Gastrocnemius medialis (tissue), 4 donors: Measurements from ENCODE around the gene DCBLD2. TPM values are rescaled to one million over a fixed set of nuclear protein-coding genes. Genes with fewer than 3 reads are reported as not detected.

ENCODE experiments used
- ATAC-seq, 2 donors: fragments of 150-250 bp; one replicate each; pipeline ENCODE4 v1.9.1; 2016
- DNase-seq, 2 donors: peaks; one replicate each; pipeline ENCODE4 v3.0.0-alpha.2; 2019
- H3K27ac ChIP-seq, 4 donors: fragments of 200-600 bp; sonication (generic); 1 replicate in 1 of 4; 2 replicates in 3 of 4; pipeline ENCODE4 v1.5.1; 2016 to 2018; ENCODE audit warnings: mild to moderate bottlenecking in 2 of 4, moderate library complexity in 1 of 4
- H3K27me3 ChIP-seq, 3 donors: fragments of 200-600 bp; sonication (generic) in 2 of 3; 1 replicate in 1 of 3; 2 replicates in 2 of 3; pipeline versions ENCODE4 v1.5.1 to v1.6.0; 2016 to 2019; ENCODE audit warnings: mild to moderate bottlenecking in 1 of 3, moderate library complexity in 1 of 3
- H3K36me3 ChIP-seq, 2 donors: fragments of 200-600 bp; sonication (generic) in 1 of 2; one replicate each; pipeline ENCODE4 v1.5.1; 2017 to 2018
- H3K4me1 ChIP-seq, 2 donors: fragments of 200-600 bp; sonication (generic) in 1 of 2; one replicate each; pipeline ENCODE4 v1.5.1; 2016 to 2017; ENCODE audit warnings: mild to moderate bottlenecking in 2 of 2
- H3K4me3 ChIP-seq, 4 donors: fragments of 200-600 bp; sonication (generic) in 3 of 4; 1 replicate in 1 of 4; 2 replicates in 3 of 4; pipeline ENCODE4 v1.5.1; 2016 to 2019; ENCODE audit warnings: mild to moderate bottlenecking in 2 of 4
- H3K9me3 ChIP-seq, 3 donors: fragments of 200-600 bp; sonication (generic) in 2 of 3; 1 replicate in 1 of 3; 2 replicates in 2 of 3; pipeline ENCODE4 v1.5.1; 2016 to 2019
- CTCF ChIP-seq, 5 experiments: fragments of 450-650 bp in 3 of 5; fragments of 200-600 bp in 2 of 5; sonication (generic) in 2 of 5; IDR thresholded peaks in 4 of 5; conservative IDR thresholded peaks in 1 of 5; 1 replicate in 4 of 5; 2 replicates in 1 of 5; pipeline ENCODE4 v1.5.1; 2016 to 2019; ENCODE audit warnings: antibody characterized with exemption in 5 of 5, mild to moderate bottlenecking in 3 of 5, moderate library complexity in 3 of 5
- POLR2A ChIP-seq, 2 donors: fragments of 450-650 bp; IDR thresholded peaks; one replicate each; pipeline ENCODE4 v1.6.1; 2017; ENCODE audit warnings: antibody characterized with exemption in 2 of 2, mild to moderate bottlenecking in 2 of 2, moderate library complexity in 2 of 2
- in situ Hi-C, 4 donors: fragments of 200-750 bp; cut with MboI; loops; one replicate each; pipeline versions ENCODE4 v1.15.0 to v1.8.0; 2017; ENCODE audit warnings: low sequenced_read_pairs in 4 of 4
- intact Hi-C: fragments of 100-400 bp; cut with DNase I; formaldehyde crosslinking; loops from one replicate; pipeline ENCODE4 v1.15.1; 2023; ENCODE audit warnings: low total_unique reads
- total RNA-seq, 4 donors: library from RNA; depleted of rRNA; stranded (reverse); fragments of >200 nt; gene quantifications; one replicate each; pipeline versions ENCODE4 v1.1.0 to v1.2.3, GENCODE V29; 2016

DCBLD2 gene
- total RNA-seq, 4 donors from 2014 or later = 5.6 to 9.0 (median 6.7) TPM

DNA sequence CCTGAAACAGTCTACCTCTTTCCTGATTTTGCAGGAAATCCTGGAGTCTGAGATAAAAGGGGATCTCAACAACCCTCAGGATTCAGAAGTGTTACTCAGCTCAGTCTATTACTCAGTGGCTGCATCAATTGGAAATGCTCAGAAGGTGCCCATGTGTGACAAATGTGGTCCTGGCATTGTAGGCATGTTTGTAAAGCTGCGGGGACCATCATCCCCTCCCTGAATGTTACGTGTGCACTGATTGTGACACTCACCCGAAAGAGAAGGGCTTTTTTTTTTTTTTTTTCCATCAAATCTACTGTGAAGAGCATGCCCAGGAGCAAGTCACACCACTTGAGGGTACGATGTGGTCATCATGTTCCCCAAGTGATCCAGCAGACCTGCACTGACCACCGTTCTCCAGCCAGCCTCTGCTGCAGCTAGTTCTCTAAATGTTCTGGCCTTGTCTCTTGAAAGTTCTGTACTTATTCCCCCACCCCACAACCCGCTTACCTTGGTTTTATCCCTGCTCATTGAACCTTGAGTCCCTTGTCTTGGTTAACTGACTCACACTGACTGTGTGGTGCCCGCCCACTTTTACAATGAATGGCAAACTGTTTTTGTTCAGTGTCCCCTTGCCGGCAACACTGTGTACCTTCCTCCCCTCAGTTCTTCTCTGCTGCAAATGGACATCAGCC is 118.5 kb downstream of the DCBLD2 start:
- Histone ChIP-seq H3K4me1 (peaks cover 23 to 44% of the 10 kb centered on the region in 2 donors), H3K9me3 (no peaks in the 10 kb centered on the region), H3K27ac (no peak overlapping the region), H3K4me3 (no peak overlapping the region), H3K27me3 (no peaks in the 10 kb centered on the region), H3K36me3 (no peaks in the 10 kb centered on the region)
- TF ChIP-seq CTCF (IDR thresholded peaks at IDR 0.05 in 4 of 5, conservative IDR thresholded peaks at IDR 0.05 in 1 of 5) (no peak), POLR2A (IDR thresholded peaks at IDR 0.05) (no peak)
- intact Hi-C loops = no loop called here
- DNase-seq (no peak), ATAC-seq (no peak)
- in situ Hi-C loops = no loop called here

- Histone ChIP-seq H3K9me3 (no peaks in the 10 kb centered on the region), H3K4me3 (no peak overlapping the region), H3K36me3 (no peaks in the 10 kb centered on the region), H3K27ac (no peak overlapping the region), H3K27me3 (no peaks in the 10 kb centered on the region), H3K4me1 (peaks cover 7 to 23% of the 10 kb centered on the region in 2 donors)
- in situ Hi-C loops = no loop called here
- ATAC-seq (no peak), DNase-seq (no peak)
- TF ChIP-seq POLR2A (IDR thresholded peaks at IDR 0.05) (no peak), CTCF (IDR thresholded peaks at IDR 0.05 in 4 of 5, conservative IDR thresholded peaks at IDR 0.05 in 1 of 5) (no peak)
- intact Hi-C loops = no loop called here
Observed at GRCh38 chr3:98780343-98780742, 121.2 kb downstream of the DCBLD2 start.

GRCh38 chr3:98779541-98780335 is 121.8 kb downstream of the DCBLD2 start:
- in situ Hi-C loops = no loop called here
- no peak for ATAC-seq
- no peak for DNase-seq

DNA sequence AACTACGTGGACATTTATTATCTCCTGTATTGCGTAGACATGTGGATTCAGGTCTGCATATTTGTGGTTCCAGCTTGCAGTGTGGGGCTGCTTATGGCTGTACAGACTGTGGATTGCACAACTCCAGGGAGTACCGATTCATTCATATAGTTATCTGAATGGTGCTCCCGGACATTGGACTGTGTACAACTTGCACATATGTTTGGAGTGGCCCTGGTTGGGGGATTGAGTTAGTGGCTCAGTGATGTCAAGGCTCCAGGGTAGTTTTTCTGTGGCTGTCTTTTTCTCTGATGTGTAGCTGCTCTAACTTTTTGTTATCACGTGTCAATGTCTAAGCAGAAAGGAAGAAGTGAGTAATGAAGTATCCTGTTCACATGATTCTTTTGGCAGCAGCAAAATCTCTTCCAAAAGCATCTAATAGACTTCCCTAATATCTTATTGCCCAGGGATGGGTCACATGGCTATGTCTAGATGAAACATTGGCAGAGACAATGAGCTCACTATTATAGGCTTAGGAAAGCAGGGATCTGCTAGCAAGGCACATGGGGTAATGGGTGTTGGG is 122.6 kb downstream of the DCBLD2 start:
- in situ Hi-C loops (no loop called here), intact Hi-C loops (no loop called here)
- H3K9me3 ChIP-seq = no peaks in the 10 kb centered on the region
- no peaks in the 10 kb centered on the region for H3K27me3 ChIP-seq
- TF ChIP-seq CTCF (IDR thresholded peaks at IDR 0.05 in 4 of 5, conservative IDR thresholded peaks at IDR 0.05 in 1 of 5) = no peak
- no peak for TF ChIP-seq POLR2A (IDR thresholded peaks at IDR 0.05)
- peak; percentile 51 to 56 for ATAC-seq
- H3K4me1 ChIP-seq = peaks cover 0 to 9% of the 10 kb centered on the region in 2 donors
- no peak for DNase-seq
- H3K4me3 ChIP-seq = no peak overlapping the region
- no peaks in the 10 kb centered on the region for H3K36me3 ChIP-seq
- no peak overlapping the region for H3K27ac ChIP-seq

More at GRCh38 chr3:98779541-98780335, 121.8 kb downstream of the DCBLD2 start:
- no peak overlapping the region for H3K4me3 ChIP-seq
- H3K9me3 ChIP-seq = no peaks in the 10 kb centered on the region
- H3K4me1 ChIP-seq = peaks cover 5 to 17% of the 10 kb centered on the region in 2 donors
- H3K36me3 ChIP-seq = no peaks in the 10 kb centered on the region
- TF ChIP-seq CTCF (IDR thresholded peaks at IDR 0.05 in 4 of 5, conservative IDR thresholded peaks at IDR 0.05 in 1 of 5) (no peak), POLR2A (IDR thresholded peaks at IDR 0.05) (no peak)
- H3K27me3 ChIP-seq = no peaks in the 10 kb centered on the region
- intact Hi-C loops = no loop called here
- H3K27ac ChIP-seq = no peak overlapping the region
